Measurements from ENCODE around the gene CD27.
"Not testable (repeated sequence)": the region's sequence is repeated elsewhere in the genome, so short reads cannot be mapped to it uniquely, and the experiment has no call there.

CD27 gene

GRCh38 chr12:6461401-6462233, 16.9 kb downstream of the CD27 start:
- DNase-seq = no peak

- DNase-seq = no peak
These were observed 17.7 kb downstream of the CD27 start for GRCh38 chr12:6462234-6462995.

- DNase-seq = no peak
These were observed 18.5 kb downstream of the CD27 start for GRCh38 chr12:6463216-6463615.

- DNase-seq = no peak
These were observed 19.1 kb downstream of the CD27 start for GRCh38 chr12:6463858-6464257.

GRCh38 chr12:6464531-6464930, 19.8 kb downstream of the CD27 start:
- DNase-seq = no peak

- DNase-seq = peak; percentile 17
These were observed 20.9 kb downstream of the CD27 start for GRCh38 chr12:6465467-6466183.

GRCh38 chr12:6466184-6466573, 21.4 kb downstream of the CD27 start:
- DNase-seq = no peak

- not testable (repeated sequence) for DNase-seq
These were observed 22.0 kb downstream of the CD27 start for GRCh38 chr12:6466751-6467150.

- not testable (repeated sequence) for DNase-seq
These were observed 23.0 kb downstream of the CD27 start for GRCh38 chr12:6467571-6468282.

- no peak for DNase-seq
These were observed 23.5 kb downstream of the CD27 start for GRCh38 chr12:6468283-6468575.

GRCh38 chr12:6469092-6469491, 24.3 kb downstream of the CD27 start:
- DNase-seq = no peak

GRCh38 chr12:6469609-6470374, 25.0 kb downstream of the CD27 start:
- DNase-seq = no peak

- DNase-seq = peak; percentile 93
These were observed 25.8 kb downstream of the CD27 start, which contains the start of gene VAMP1 for GRCh38 chr12:6470375-6471163. Gene VAMP1 (minus strand): TSS chr12:6470677. CDS start chr12:6470531, 146 bp downstream.

- DNase-seq = no peak
These were observed 27.2 kb downstream of the CD27 start for GRCh38 chr12:6471989-6472360.

GRCh38 chr12:6472491-6472890, 27.7 kb downstream of the CD27 start:
- no peak for DNase-seq

GRCh38 chr12:6475233-6475975, 30.6 kb downstream of the CD27 start:
- DNase-seq = not testable (repeated sequence)

- no peak for DNase-seq
These were observed 31.7 kb downstream of the CD27 start for GRCh38 chr12:6476489-6476888.

GRCh38 chr12:6477601-6478377, 33.0 kb downstream of the CD27 start:
- not testable (repeated sequence) for DNase-seq

GRCh38 chr12:6478416-6478815, 33.7 kb downstream of the CD27 start:
- DNase-seq = no peak

- DNase-seq = no peak
These were observed 43.5 kb downstream of the CD27 start for GRCh38 chr12:6488240-6488639.
